SK-N-SH treated with all-trans-retinoic acid at 6 μM for 48 hours (cell line): ENCODE data around the gene PRMT7.

Experiments
- ATAC-seq: fragments of 200-7000 bp; cut with Tn5 transposase; 3 replicates; pipeline ENCODE4 v1.9.1; 2020; ENCODE audit warnings: mild to moderate bottlenecking, moderate library complexity
- ARNTL ChIP-seq: fragments of 450-650 bp; formaldehyde crosslinking; IDR thresholded peaks from 2 replicates; pipeline ENCODE4 v1.5.0; 2020; ENCODE audit warnings: low read depth, mild to moderate bottlenecking, moderate library complexity, borderline replicate concordance
- BACH2 ChIP-seq: fragments of 250-450 bp; sonication (Bioruptor Pico); IDR thresholded peaks from 2 replicates; pipeline ENCODE4 v1.9.0; 2021; ENCODE audit warnings: mild to moderate bottlenecking, borderline replicate concordance
- CSDC2 ChIP-seq: fragments of 250-450 bp; sonication (Bioruptor Pico); IDR thresholded peaks from 2 replicates; pipeline ENCODE4 v1.5.0; 2020; ENCODE audit warnings: mild to moderate bottlenecking, moderate library complexity
- ESRRG ChIP-seq: fragments of 250-450 bp; sonication (Bioruptor Pico); IDR thresholded peaks from 2 replicates; pipeline ENCODE4 v1.6.1; 2021; ENCODE audit warnings: mild to moderate bottlenecking
- GLIS3 ChIP-seq: fragments of 250-450 bp; sonication (Bioruptor Pico); IDR thresholded peaks from 2 replicates; pipeline ENCODE4 v1.5.0; 2020; ENCODE audit warnings: mild to moderate bottlenecking, moderate library complexity
- ISL1 ChIP-seq: fragments of 250-450 bp; sonication (Bioruptor Pico); IDR thresholded peaks from 2 replicates; pipeline ENCODE4 v2.1.2; 2022; ENCODE audit warnings: mild to moderate bottlenecking, moderate library complexity
- OSR1 ChIP-seq: fragments of 250-450 bp; sonication (Bioruptor Pico); IDR thresholded peaks from 2 replicates; pipeline ENCODE4 v1.8.0; 2022; ENCODE audit warnings: moderate library complexity, mild to moderate bottlenecking, inconsistent platforms
- PATZ1 ChIP-seq: fragments of 250-450 bp; sonication (Bioruptor Pico); IDR thresholded peaks from 2 replicates; pipeline ENCODE4 v1.8.0; 2020; ENCODE audit warnings: mild to moderate bottlenecking, moderate library complexity, borderline replicate concordance
- PPARA ChIP-seq: fragments of 250-450 bp; sonication (Bioruptor Pico); IDR thresholded peaks from 2 replicates; pipeline ENCODE4 v1.5.0; 2020; ENCODE audit warnings: mild to moderate bottlenecking, borderline replicate concordance
- RARB ChIP-seq: fragments of 250-450 bp; sonication (Bioruptor Pico); IDR thresholded peaks from 2 replicates; pipeline ENCODE4 v1.8.0; 2021; ENCODE audit warnings: mild to moderate bottlenecking, moderate library complexity
- SNAI2 ChIP-seq: fragments of 250-450 bp; sonication (Bioruptor Pico); IDR thresholded peaks from 2 replicates; pipeline ENCODE4 v1.5.0; 2020; ENCODE audit warnings: mild to moderate bottlenecking, moderate library complexity
- TOX ChIP-seq: fragments of 250-450 bp; sonication (Bioruptor Pico); IDR thresholded peaks from 2 replicates; pipeline ENCODE4 v1.8.0; 2021; ENCODE audit warnings: mild to moderate bottlenecking, moderate library complexity, borderline replicate concordance
- TSHZ2 ChIP-seq: fragments of 250-450 bp; sonication (Bioruptor Pico); IDR thresholded peaks from 2 replicates; pipeline ENCODE4 v1.5.0; 2020; ENCODE audit warnings: mild to moderate bottlenecking, moderate library complexity
- ZC3H10 ChIP-seq: fragments of 250-450 bp; sonication (Bioruptor Pico); IDR thresholded peaks from 2 replicates; pipeline ENCODE4 v1.5.1; 2021; ENCODE audit warnings: mild to moderate bottlenecking, moderate library complexity
- ZFP3 ChIP-seq: fragments of 250-450 bp; sonication (Bioruptor Pico); IDR thresholded peaks from 2 replicates; pipeline ENCODE4 v1.5.0; 2020; ENCODE audit warnings: mild to moderate bottlenecking, moderate library complexity
- ZFP30 ChIP-seq: fragments of 450-650 bp; formaldehyde crosslinking; IDR thresholded peaks from 2 replicates; pipeline ENCODE4 v1.5.0; 2022; ENCODE audit warnings: mild to moderate bottlenecking, moderate library complexity
- ZNF565 ChIP-seq: fragments of 450-650 bp; formaldehyde crosslinking; conservative IDR thresholded peaks from 2 replicates; pipeline ENCODE4 v1.5.0; 2020; ENCODE audit warnings: low read depth, mild to moderate bottlenecking, moderate library complexity
- ZNF70 ChIP-seq: fragments of 450-650 bp; formaldehyde crosslinking; IDR thresholded peaks from 2 replicates; pipeline ENCODE4 v1.5.0; 2020; ENCODE audit warnings: mild to moderate bottlenecking, moderate library complexity
- ZNF8 ChIP-seq: fragments of 450-650 bp; formaldehyde crosslinking; IDR thresholded peaks from 2 replicates; pipeline ENCODE4 v1.5.0; 2020; ENCODE audit warnings: mild to moderate bottlenecking, moderate library complexity
- TF ChIP-seq, protein P1 (sequence below): fragments of 250-450 bp; sonication (Bioruptor Pico); IDR thresholded peaks from 2 replicates; pipeline ENCODE4 v1.5.1; 2020; ENCODE audit warnings: low read depth, mild to moderate bottlenecking, moderate library complexity
- TF ChIP-seq, protein P2 (sequence below): fragments of 250-450 bp; sonication (Bioruptor Pico); IDR thresholded peaks from 2 replicates; pipeline ENCODE4 v1.5.1; 2021; ENCODE audit warnings: mild to moderate bottlenecking, moderate library complexity

Gene PRMT7

DNA sequence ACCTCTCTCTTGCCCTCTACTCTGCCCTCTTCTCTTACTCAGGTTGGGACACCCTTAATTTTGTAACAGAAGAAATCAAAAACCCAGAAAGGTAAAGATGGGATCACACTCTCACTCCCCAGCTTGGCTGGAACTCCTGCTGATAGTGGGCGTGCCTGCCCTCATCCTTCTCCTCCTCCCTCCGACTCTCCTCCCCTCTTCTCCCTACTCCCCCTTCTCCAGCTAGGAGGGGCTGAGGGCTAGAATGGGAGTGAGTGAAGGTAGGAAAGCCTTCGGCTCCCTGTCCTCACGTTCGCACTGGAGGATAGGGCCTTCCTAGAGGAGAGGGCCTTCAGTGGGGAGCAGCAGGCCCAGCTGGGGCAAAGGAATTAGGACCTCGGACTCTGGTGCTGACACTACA, 20.4 kb upstream of the PRMT7 start:
- ATAC-seq, result no peak
- TF ChIP-seq ZNF8 (CRISPR knock-in tag) (no peak), BACH2 (CRISPR knock-in tag) (no peak)

DNA sequence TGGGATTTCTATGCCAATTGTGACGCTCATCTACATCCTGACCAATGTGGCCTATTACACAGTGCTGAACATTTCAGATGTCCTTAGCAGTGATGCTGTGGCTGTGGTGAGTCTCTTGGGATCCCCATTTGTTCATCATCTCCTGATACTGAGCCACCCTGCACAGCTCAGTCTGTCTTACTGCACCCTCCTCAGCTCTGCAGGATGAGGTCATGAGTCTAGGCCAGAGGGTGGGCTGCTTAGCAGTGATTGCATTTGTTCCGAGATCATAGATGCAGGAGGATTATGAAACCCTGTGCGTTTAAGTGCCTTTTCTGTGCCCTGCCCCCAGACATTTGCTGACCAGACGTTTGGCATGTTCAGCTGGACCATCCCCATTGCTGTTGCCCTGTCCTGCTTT, 19.6 kb upstream of the PRMT7 start:
- TF ChIP-seq ZFP3 (CRISPR knock-in tag) (no peak), CSDC2 (CRISPR knock-in tag) (no peak), RARB (CRISPR knock-in tag) (no peak), ESRRG (CRISPR knock-in tag) (no peak), ZNF8 (CRISPR knock-in tag) (no peak), OSR1 (no peak), TSHZ2 (CRISPR knock-in tag) (no peak), ZNF70 (CRISPR knock-in tag) (no peak), ZC3H10 (CRISPR knock-in tag) (no peak), GLIS3 (CRISPR knock-in tag) (no peak), ISL1 (CRISPR knock-in tag) (no peak), TOX (CRISPR knock-in tag) (no peak), ZNF565 (no peak), ZFP30 (CRISPR knock-in tag) (no peak), PPARA (CRISPR knock-in tag) (no peak), SNAI2 (CRISPR knock-in tag) (no peak), BACH2 (CRISPR knock-in tag) (no peak)
- TF ChIP-seq, protein P1, sequence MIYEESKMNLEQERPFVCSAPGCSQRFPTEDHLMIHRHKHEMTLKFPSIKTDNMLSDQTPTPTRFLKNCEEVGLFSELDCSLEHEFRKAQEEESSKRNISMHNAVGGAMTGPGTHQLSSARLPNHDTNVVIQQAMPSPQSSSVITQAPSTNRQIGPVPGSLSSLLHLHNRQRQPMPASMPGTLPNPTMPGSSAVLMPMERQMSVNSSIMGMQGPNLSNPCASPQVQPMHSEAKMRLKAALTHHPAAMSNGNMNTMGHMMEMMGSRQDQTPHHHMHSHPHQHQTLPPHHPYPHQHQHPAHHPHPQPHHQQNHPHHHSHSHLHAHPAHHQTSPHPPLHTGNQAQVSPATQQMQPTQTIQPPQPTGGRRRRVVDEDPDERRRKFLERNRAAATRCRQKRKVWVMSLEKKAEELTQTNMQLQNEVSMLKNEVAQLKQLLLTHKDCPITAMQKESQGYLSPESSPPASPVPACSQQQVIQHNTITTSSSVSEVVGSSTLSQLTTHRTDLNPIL (CRISPR knock-in tag), result no peak
- TF ChIP-seq, protein P2, sequence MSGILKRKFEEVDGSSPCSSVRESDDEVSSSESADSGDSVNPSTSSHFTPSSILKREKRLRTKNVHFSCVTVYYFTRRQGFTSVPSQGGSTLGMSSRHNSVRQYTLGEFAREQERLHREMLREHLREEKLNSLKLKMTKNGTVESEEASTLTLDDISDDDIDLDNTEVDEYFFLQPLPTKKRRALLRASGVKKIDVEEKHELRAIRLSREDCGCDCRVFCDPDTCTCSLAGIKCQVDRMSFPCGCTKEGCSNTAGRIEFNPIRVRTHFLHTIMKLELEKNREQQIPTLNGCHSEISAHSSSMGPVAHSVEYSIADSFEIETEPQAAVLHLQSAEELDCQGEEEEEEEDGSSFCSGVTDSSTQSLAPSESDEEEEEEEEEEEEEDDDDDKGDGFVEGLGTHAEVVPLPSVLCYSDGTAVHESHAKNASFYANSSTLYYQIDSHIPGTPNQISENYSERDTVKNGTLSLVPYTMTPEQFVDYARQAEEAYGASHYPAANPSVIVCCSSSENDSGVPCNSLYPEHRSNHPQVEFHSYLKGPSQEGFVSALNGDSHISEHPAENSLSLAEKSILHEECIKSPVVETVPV (CRISPR knock-in tag), result no peak

DNA sequence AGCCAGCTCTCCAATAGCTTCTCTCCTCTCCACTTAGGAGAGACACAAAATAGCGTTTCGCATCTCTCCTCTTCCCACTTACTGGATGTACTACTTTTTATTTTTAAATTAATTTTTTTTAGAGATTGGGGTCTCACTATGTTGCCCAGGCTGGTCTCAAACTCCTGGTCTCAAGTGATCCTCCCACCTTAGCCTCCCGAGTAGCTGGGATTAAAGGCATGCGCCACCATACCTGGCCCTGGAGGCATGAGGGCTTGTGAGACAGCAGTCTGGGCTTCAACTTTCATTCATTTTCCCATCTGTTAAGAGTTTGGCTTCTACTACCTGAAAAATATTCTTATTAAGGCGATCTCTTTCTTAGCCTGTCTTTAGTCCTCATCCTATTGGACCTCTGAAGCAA, 18.4 kb upstream of the PRMT7 start:
- ATAC-seq, result no peak
- no peak for TF ChIP-seq ZFP3 (CRISPR knock-in tag)
- no peak for TF ChIP-seq ESRRG (CRISPR knock-in tag)
- TF ChIP-seq OSR1, result no peak
- TF ChIP-seq GLIS3 (CRISPR knock-in tag), result no peak
- TF ChIP-seq ZC3H10 (CRISPR knock-in tag), result no peak
- TF ChIP-seq, protein P1 (CRISPR knock-in tag), result no peak
- no peak for TF ChIP-seq ZFP30 (CRISPR knock-in tag)
- no peak for TF ChIP-seq ARNTL
- no peak for TF ChIP-seq TOX (CRISPR knock-in tag)
- TF ChIP-seq CSDC2 (CRISPR knock-in tag), result no peak
- TF ChIP-seq PATZ1 (CRISPR knock-in tag), result no peak
- no peak for TF ChIP-seq SNAI2 (CRISPR knock-in tag)
- TF ChIP-seq RARB (CRISPR knock-in tag), result no peak
- TF ChIP-seq, protein P2 (CRISPR knock-in tag), result no peak
- TF ChIP-seq, all 23 proteins: peak for 0

More for the DNA sequence above, 19.6 kb upstream of the PRMT7 start:
- no peak for ATAC-seq
